Thymus (tissue), 11 donors: Measurements from ENCODE around the gene CRHR2. TPM values are rescaled to one million over a fixed set of nuclear protein-coding genes. Genes with fewer than 3 reads are reported as not detected.
A peak's percentile ranks its signal among the peaks of the same experiment; 100 is the strongest.

Source experiments
- DNase-seq, 9 donors: peaks; one replicate each; pipeline ENCODE4 v3.0.0-alpha.2; 2013; ENCODE audit warnings: low spot score in 9 of 9, low read depth in 6 of 9, missing footprints in 1 of 9
- H3K27ac ChIP-seq, 2 donors: one replicate each; pipeline ENCODE4 v1.5.1; 2013; ENCODE audit warnings: control low read depth in 1 of 2, low read depth in 1 of 2, low read length in 1 of 2, mild to moderate bottlenecking in 1 of 2, moderate library complexity in 1 of 2
- H3K27me3 ChIP-seq, 2 donors: one replicate each; pipeline ENCODE4 v1.5.1; 2013; ENCODE audit warnings: low read length in 1 of 2; ENCODE audit not compliant: control insufficient read depth in 2 of 2, insufficient read depth in 1 of 2
- H3K36me3 ChIP-seq, 2 donors: one replicate each; pipeline ENCODE4 v1.5.1; 2013; ENCODE audit warnings: low read length in 1 of 2, mild to moderate bottlenecking in 1 of 2, moderate library complexity in 1 of 2; ENCODE audit not compliant: control insufficient read depth in 2 of 2, insufficient read depth in 2 of 2
- H3K4me1 ChIP-seq, 2 donors: one replicate each; pipeline ENCODE4 v1.5.1; 2013; ENCODE audit warnings: low read length in 2 of 2; ENCODE audit not compliant: control insufficient read depth in 2 of 2, insufficient read depth in 2 of 2
- H3K4me3 ChIP-seq, 2 donors: one replicate each; pipeline ENCODE4 v1.5.1; 2013; ENCODE audit warnings: low read length in 2 of 2, control low read depth in 1 of 2, mild to moderate bottlenecking in 1 of 2
- H3K9me3 ChIP-seq, 2 donors: one replicate each; pipeline ENCODE4 v1.5.1; 2013; ENCODE audit warnings: low read length in 1 of 2, mild to moderate bottlenecking in 1 of 2; ENCODE audit not compliant: control insufficient read depth in 2 of 2, insufficient read depth in 1 of 2
- WGBS: extraction: QIAGEN DNeasy Blood & Tissue Kit; methylation state at CpG from one replicate; pipeline ENCODE4 v1.1.7; 2013; 5-methylcytosine and 5-hydroxymethylcytosine counted together
- polyA plus RNA-seq: library from polyadenylated mRNA; stranded (reverse); fragments of 200-250 nt; gene quantifications from one replicate; pipeline ENCODE4 v1.2.3, GENCODE V29; 2013
- total RNA-seq: library from RNA; stranded (reverse); fragments of 120-200 nt; gene quantifications from one replicate; pipeline ENCODE4 v1.2.4, GENCODE V29; 2013
- donor health status: healthy.

Gene CRHR2
- total and polyA plus RNA-seq, 2 donors = under 0.01 to 0.05 TPM

DNA sequence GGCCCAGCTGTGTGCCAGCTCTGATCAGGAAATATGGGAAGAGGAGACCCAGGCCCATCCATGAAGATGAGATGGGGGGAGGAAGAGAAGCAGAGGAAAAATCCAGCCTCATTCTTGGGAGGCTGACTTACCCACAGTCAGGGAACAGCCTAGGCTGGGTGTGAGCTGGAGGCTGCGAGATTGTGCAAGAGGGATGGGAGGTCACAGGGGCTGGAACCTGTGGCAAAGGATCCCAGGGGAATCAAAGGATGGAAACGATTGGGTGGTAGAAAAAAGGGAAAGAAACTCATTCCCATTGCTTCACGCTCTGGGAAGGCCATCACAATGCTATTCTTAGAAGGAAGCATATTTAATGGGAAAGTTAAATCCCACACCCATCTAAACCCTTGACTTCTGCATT, 26.7 kb upstream of the CRHR2 start:
- Histone ChIP-seq H3K4me1 (no peaks in the 10 kb centered on the region), H3K36me3 (no peaks in the 10 kb centered on the region), H3K4me3 (no peak overlapping the region), H3K9me3 (no peaks in the 10 kb centered on the region), H3K27me3 (peaks cover 0 to 3% of the 10 kb centered on the region in 2 donors), H3K27ac (no peak overlapping the region)
- no peak for DNase-seq
- 91% methylated on average over 3 of the region's 3 CpGs for WGBS

DNA sequence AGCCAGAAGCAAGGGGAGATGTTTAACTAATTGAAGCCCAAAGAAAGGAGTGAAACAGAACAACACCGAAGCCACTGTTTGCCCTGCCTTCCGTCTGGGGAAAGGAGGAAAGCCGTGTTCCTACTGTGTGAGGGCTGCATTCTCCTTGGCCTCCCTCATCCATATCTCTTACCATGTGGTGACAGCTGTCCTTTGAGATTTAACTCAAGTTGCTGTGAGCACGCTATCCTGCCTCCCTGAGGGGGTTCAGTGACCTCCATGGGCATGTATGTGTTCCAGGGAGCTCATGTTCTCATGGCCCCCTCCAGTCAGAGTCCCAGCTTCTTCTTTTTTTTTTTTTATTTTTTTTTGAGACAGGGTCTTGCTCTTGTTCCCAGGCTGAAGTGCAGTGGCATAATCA, 26.2 kb upstream of the CRHR2 start:
- Histone ChIP-seq H3K9me3 (no peaks in the 10 kb centered on the region), H3K27me3 (peaks cover 0 to 3% of the 10 kb centered on the region in 2 donors), H3K27ac (no peak overlapping the region), H3K4me3 (no peak overlapping the region), H3K36me3 (no peaks in the 10 kb centered on the region), H3K4me1 (no peaks in the 10 kb centered on the region)
- DNase-seq = no peak
- 93% methylated on average over 4 of the region's 4 CpGs for WGBS

DNA sequence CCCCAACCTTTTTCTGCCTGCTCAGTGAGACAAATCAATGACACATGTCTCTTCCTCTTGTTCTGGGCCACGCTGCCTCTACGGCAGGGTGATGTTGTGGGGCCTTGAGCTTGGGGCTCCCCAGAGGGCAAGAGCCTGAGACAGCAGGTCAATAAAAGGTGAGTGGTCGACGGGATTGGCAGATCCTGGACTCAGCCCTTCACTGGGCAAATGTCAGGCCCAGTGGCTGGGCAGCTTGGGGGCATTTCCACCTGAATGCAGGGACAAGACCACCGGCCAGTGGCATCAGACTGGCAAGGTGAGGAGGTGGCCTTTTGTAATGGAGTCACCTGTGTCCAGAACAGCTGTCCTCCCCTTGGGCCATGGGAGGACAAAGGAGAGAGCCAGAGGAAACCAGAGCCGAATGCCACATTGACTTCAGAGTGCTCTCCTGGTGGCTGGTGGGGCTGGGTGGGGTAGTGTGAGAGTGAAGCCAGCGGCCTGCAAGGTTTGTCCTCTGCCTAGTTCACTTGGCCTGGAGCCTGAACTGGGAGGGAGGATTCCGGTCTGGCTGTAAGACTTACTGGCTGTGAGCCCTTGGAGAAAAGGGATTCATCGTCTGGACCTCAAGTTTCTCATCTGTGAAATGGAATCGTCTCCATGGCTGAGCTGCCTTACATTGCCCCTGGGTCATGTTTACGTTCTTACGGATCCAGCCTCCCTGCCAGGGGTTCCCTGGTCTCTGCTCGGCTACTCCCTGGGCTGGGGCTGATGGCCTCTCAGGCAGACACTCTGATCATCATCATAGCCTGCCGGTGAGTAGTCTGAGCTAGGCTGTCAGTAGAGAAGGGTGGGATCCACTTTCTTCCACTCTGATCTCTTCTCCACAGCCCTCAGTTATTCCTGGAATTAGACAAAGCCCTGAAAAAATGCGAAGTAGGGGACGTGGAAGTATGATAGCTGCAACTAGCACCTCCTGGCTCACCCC, 25.4 kb upstream of the CRHR2 start:
- no peak overlapping the region for H3K27ac ChIP-seq
- H3K9me3 ChIP-seq = no peaks in the 10 kb centered on the region
- H3K27me3 ChIP-seq = peaks cover 0 to 3% of the 10 kb centered on the region in 2 donors
- DNase-seq = no peak
- no peaks in the 10 kb centered on the region for H3K36me3 ChIP-seq
- 91% methylated on average over 16 of the region's 16 CpGs for WGBS
- no peak overlapping the region for H3K4me3 ChIP-seq
- H3K4me1 ChIP-seq = no peaks in the 10 kb centered on the region

DNA sequence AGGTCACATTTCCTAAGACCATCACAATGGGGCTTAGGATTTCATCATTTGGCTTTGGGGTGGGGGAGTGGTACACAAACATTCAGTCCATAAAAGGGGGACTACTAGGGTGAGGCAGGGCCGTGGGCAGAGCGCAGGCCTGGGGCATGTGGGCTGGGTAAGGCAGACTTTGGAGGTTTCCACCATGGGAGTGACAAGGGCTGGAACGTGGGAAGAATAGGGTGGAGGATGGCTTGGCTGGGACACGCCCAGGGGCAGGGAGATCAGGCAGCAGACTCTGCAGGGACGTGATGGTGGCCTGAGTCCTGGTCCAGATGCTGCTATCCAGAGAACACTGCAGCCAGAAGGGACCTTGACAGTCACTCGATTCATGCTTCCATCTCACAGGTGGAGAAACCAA, 24.7 kb upstream of the CRHR2 start:
- Histone ChIP-seq H3K9me3 (no peaks in the 10 kb centered on the region), H3K36me3 (no peaks in the 10 kb centered on the region), H3K27ac (no peak overlapping the region), H3K27me3 (peaks cover 0 to 3% of the 10 kb centered on the region in 2 donors), H3K4me1 (no peaks in the 10 kb centered on the region), H3K4me3 (no peak overlapping the region)
- 83% methylated on average over 6 of the region's 6 CpGs for WGBS
- DNase-seq = no peak

DNA sequence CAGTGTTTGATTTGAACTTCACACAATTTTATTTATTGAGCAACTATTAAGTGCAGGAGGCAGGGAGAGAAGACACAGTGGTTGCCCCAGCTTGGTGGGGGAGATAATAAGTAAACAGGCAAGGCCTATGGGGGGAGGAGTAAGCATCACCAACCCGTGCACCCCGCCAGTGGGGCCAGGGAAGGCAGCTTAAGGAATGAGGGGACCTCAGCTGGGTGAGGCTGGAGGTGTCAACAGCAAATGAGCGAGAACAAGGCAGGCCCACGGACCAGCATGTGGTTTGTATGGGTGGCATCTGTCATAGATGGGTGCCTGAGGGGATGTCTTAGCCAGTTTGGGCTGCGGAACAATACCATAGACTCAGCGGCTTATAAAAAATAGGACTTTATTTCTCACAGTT, 24.1 kb upstream of the CRHR2 start:
- H3K27me3 ChIP-seq = peaks cover 0 to 3% of the 10 kb centered on the region in 2 donors
- no peak for DNase-seq
- no peaks in the 10 kb centered on the region for H3K36me3 ChIP-seq
- no peaks in the 10 kb centered on the region for H3K4me1 ChIP-seq
- 95% methylated on average over 6 of the region's 6 CpGs for WGBS
- H3K4me3 ChIP-seq = no peak overlapping the region
- H3K9me3 ChIP-seq = no peaks in the 10 kb centered on the region
- no peak overlapping the region for H3K27ac ChIP-seq

DNA sequence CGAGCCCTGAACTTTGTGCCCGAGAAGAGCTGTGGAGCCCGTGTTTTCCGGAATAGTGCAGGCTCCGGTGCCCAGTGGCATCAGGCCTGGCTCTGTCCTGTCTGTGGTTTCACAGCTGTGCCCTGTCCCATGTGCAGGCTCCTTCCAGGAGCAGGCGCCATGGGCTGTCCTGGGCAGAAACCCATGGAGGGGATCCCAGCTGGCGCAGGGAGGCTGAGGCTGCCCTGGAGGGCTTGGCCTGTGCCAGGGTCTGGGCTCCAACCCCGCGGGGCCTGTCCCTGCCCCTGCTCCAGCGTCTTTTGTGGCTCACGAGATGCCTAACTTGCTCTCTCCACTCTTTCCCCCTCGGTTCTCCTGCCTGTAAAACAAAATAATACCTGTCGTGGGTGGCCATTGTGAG, 23.3 kb upstream of the CRHR2 start:
- Histone ChIP-seq H3K36me3 (no peaks in the 10 kb centered on the region), H3K4me3 (no peak overlapping the region), H3K27me3 (peaks cover 0 to 5% of the 10 kb centered on the region in 2 donors), H3K27ac (no peak overlapping the region), H3K4me1 (no peaks in the 10 kb centered on the region), H3K9me3 (no peaks in the 10 kb centered on the region)
- DNase-seq = no peak
- WGBS = 96% methylated on average over 13 of the region's 13 CpGs

DNA sequence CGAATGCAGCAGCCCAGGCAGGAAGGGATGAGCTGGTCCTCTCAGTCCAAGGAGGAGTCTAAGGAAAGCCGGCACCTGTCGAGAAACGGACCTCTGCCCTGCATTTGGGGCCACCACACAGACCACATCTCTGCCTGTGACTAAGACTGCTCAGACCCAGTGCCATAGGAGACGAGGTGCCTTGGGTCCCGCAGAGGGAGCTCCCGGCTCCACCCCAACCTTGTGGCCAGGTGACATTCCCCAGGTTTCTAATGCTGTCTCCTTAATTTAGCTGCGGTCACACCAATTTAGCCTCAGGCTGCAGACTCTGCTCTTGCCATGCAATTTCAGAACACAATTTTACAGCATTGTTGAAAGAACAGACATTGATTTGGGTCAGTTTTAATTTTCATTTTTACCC, 22.8 kb upstream of the CRHR2 start:
- Histone ChIP-seq H3K4me3 (no peak overlapping the region), H3K36me3 (no peaks in the 10 kb centered on the region), H3K4me1 (no peaks in the 10 kb centered on the region), H3K9me3 (no peaks in the 10 kb centered on the region), H3K27ac (no peak overlapping the region), H3K27me3 (peaks cover 0 to 8% of the 10 kb centered on the region in 2 donors)
- 92% methylated on average over 8 of the region's 8 CpGs for WGBS
- DNase-seq = no peak

DNA sequence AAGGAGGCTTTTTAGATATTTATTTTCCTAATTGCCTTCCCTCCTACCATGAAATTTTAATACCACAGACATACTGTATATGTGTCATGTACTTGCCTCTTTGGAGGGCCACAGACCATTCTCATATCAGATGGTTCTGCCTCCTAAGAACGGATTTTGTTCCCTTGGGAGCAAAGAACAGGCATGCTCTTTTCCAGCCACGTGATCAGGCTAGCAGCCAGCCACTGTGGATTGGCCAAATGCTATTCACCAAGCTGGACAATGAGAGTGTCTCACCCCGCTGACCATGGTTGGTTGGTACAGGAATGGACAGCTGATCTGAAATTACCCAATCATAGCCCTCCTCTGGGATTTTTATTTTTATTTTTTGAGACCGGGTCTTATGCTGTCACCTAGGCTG, 21.5 kb upstream of the CRHR2 start:
- Histone ChIP-seq H3K4me1 (no peaks in the 10 kb centered on the region), H3K9me3 (no peaks in the 10 kb centered on the region), H3K4me3 (no peak overlapping the region), H3K36me3 (no peaks in the 10 kb centered on the region), H3K27me3 (peaks cover 0 to 15% of the 10 kb centered on the region in 2 donors), H3K27ac (no peak overlapping the region)
- no peak for DNase-seq
- 91% methylated on average over 4 of the region's 4 CpGs for WGBS

DNA sequence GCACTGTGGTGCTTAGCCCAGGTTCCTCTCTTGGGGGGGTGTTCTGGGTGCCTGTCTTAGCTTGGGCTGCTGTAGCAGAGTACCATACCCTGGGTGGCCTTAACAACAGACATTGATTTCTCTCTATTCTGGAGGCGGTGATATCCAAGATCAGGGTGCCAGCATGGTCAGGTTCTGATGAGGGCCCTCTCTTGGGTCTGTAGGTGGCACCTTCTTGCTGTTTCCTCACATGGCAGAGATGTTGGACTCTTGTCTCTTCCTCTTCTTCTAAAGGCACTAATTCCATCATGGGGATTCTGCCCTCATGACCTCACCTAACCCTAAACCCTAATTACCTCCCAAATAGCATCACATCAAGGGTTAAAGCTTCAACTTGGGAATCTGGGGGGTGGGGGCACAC, 19.9 kb upstream of the CRHR2 start:
- Histone ChIP-seq H3K27me3 (peaks cover 0 to 22% of the 10 kb centered on the region in 2 donors), H3K27ac (no peak overlapping the region), H3K4me1 (no peaks in the 10 kb centered on the region), H3K36me3 (no peaks in the 10 kb centered on the region), H3K4me3 (no peak overlapping the region), H3K9me3 (no peaks in the 10 kb centered on the region)
- 83% methylated on average over 1 of the region's 1 CpG for WGBS
- DNase-seq = peak in 2 of 9 donors; percentile 11 to 37
